NCI-H524 treated with DMSO at 0.1 percent for 48 hours (cell line): ENCODE data around the gene GNB1.
"Not testable (repeated sequence)": the region's sequence is repeated elsewhere in the genome, so short reads cannot be mapped to it uniquely, and the experiment has no call there.

ENCODE experiments used
- DNase-seq: peaks from one replicate; lab custom pipeline; 2025; lab: John Stamatoyannopoulos, UW

Gene GNB1

DNA sequence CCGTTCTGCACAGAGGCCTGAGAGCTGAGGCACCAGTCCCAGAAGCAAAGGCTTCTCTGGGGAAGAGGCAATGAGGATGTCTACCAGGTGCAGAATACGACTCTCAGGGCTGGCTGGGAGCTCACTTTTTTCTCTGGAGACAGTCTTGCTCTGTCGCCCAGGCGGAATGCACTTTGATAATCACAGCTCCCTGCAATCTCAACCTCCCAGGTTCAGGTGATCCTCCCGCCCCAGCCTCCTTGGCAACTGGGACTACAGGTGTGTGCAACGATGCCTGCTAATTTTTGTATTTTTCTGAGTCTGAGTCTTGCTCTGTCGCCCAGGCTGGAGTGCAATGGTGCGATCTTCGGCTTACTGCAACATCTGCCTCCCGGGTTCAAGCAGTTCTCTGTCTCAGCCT, 130.2 kb downstream of the GNB1 start:
- DNase-seq = no peak

GRCh38 chr1:1760345-1760650, 130.6 kb downstream of the GNB1 start:
- no peak for DNase-seq

DNA sequence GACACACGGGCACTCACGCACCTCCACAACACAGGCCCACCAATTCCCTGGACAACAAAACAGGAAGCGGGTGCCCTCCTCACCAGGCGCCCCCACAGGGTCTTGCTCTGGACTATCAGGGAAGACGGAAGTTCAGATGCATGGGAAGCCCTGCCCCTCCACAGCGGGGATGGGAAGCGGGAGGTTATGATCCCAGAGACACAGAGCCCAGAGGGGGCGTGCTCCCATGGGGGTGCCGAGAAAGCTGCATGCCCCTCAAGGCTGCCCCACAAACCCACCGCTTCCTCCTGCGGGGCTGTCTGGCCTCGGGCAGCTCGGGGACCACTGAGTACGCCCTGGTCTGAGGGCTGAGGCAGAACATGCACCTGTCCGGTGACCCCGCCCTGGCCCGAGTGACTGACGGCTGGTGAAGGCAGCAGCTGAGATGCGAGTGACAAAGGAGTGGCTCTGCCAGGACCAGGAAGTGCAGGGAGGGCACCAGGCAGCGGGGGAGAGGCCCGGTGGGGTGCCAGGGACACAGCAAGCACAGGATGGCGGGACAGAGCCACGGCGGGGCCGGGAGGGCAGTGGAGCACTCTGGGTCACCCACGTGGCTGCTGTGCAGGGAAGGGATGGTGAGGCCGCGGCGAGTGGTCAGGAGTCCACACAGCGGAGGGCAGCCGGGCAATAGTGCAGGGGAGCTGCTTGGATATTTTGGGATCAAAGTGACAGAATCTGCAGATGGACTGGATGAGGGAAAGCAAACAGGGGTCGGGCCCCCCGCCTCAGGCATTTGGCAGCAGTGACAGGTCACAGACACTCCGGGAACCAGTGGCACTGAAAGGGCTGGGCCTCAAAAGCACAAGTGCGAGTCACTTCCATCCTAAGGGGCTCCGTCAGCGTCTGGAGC, 131.2 kb downstream of the GNB1 start:
- DNase-seq = no peak

GRCh38 chr1:1758692-1759455, 132.0 kb downstream of the GNB1 start:
- DNase-seq = no peak

- no peak for DNase-seq
These were observed 132.7 kb downstream of the GNB1 start for GRCh38 chr1:1758059-1758621.

GRCh38 chr1:1757422-1758058, 133.3 kb downstream of the GNB1 start:
- no peak for DNase-seq

- DNase-seq = no peak
These were observed 134.0 kb downstream of the GNB1 start for GRCh38 chr1:1756661-1757421.

GRCh38 chr1:1755852-1756251, 135.0 kb downstream of the GNB1 start:
- no peak for DNase-seq

DNA sequence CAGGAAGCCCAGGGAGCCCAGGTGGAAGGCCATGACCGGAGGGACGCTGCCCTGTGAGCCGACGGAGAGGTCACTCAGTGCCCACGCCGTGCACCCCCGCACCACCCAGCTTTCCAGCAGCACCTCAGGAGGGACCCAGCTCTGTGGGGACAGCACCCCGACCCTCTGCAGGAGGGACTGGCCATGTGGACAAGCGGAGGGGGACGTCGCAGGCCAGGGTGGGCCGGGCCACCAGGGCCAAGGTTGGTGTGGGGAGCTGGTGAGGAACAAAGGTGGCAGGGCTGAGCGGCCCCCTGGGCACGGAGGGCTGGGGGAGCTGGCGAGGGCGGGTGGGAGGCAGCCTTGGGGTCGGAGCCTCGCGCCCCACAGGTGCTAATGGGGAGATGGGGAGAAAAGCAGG, 135.5 kb downstream of the GNB1 start:
- DNase-seq = no peak

DNA sequence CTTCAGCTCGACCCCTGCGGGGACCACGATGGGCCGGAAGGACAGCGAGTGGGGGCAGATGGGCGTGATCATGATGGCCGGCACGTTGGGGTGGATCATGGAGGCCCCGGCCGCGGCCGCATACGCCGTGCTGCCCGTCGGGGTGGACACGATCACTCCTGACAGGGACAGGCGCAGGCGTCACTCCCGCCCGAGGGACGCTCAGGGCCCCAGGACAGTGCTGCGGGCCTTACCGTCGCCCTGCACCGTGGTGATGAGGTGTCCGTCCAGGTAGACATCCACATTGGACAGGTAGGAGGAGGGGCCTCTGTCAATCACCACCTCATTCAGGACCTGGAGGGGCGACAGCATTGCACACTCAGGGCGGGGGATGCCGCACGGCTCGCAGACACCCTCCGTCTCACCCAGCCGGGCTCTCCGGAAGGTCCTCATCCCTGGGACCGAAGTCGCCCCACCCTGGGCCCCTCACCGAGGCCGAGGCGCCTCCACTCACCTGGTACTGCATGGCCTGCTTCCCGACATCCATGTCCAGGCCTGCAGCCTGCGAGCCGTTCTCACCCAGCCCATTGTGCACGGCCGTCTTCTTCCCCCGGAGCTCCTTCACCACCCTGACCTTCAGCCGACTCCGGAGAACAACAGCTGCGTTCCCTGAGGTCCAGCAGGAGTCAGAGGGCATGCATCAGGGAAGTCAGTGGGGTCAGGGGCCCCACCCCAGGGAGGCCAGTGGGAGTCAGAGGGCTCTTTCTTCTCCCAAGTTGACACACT, 136.7 kb downstream of the GNB1 start:
- DNase-seq = no peak

GRCh38 chr1:1753607-1754005, 137.3 kb downstream of the GNB1 start:
- DNase-seq = no peak

DNA sequence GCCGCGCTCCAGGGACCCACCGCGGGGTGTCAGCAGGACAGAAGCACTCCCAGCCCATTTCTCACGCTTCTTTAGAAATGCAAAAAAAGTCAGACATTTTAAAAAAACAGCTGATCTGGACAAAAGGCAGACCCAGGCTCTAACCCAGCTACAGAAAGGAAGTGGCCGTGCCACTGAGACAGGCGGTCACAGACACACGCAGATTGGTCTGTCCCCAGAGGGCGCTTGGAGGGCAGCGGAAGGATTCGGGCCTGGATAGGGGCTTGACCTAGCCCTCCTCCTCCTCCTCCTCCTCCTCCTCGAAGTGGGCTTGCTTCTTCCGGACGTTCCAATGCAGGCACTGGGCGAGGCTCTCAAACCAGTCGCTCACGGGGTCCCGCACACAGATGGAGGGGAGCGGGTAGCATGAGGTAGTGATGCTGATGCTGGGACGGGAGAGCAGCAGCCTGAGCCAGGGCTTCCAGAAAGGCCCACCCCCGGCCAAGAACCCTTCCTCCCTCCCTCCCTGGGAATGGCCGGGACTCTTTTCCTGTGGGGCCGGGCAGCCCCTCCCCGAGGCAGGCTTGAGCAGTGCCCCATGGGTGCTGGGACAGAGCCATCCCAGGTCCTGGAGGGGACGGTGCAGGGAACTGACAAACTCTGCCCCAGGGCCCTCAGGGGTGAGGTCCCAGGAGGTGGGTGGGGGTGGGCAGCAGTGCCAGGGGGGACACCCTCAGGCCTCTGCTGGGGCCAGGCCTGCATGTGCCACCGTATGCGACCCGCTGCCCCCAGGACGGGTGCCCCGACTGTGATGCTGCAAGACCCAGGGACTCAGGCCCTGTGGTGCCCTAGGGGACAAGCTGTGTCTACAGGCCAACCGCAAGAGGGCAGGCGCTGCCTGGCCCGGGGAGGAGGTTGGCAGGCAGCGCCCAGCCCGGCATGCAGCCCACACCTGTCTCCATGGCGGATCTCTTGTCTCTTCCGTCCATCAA, 138.0 kb downstream of the GNB1 start:
- no peak for DNase-seq

- DNase-seq = no peak
These were observed 138.7 kb downstream of the GNB1 start for GRCh38 chr1:1752190-1752589.

DNA sequence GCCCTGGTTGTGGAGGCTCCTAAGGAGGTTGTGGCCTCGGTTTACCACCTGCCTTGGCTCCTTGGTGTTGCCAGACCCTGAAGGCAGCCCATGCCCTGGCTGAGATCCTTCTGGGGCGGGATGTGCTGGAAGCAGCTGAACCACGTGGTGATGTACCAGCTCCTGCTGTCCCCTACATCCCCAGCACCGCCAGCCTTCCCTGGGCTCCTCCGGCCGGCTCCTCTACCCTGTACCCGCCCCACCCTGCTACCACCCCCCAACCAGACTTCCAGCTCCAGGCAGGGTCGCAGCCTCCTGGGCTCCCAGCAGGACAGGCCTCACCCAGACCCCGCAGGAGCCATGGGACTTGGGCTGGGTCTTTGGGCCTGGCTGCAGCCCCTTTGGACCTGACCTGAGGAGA, 140.9 kb downstream of the GNB1 start:
- not testable (repeated sequence) for DNase-seq

DNA sequence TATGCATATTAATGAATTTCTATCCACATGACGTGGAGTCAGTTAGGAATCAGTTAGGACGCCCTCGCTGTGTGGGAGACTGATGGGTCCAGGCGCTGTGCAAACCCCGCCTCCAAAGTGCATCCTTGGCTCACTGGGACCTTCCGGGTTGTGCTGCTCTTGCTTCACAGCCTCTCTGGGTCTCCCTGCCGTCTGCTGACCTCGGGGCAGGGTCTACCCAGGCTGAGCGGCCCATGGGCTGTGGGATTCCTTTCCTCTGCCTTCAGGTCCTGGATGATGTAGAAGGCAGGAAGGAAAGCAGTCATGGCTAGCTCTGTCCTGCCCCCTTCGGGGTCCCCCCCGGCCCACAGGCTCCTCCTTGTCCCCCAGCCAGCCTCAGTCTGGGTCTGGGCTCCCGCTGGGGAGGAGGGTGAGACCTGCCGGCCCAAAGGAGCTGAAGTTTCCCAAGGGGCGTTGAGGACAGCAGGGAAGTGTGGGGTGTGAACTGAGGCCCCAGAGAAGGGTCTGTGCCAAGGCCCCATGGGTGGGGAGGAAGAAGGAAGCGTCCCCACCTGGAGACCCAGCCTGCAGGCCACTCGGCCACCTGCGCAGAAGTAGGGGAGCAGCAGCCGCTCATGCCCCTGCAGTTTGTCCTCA, 142.1 kb downstream of the GNB1 start:
- DNase-seq = no peak

GRCh38 chr1:1746566-1746909, 144.3 kb downstream of the GNB1 start:
- not testable (repeated sequence) for DNase-seq

DNA sequence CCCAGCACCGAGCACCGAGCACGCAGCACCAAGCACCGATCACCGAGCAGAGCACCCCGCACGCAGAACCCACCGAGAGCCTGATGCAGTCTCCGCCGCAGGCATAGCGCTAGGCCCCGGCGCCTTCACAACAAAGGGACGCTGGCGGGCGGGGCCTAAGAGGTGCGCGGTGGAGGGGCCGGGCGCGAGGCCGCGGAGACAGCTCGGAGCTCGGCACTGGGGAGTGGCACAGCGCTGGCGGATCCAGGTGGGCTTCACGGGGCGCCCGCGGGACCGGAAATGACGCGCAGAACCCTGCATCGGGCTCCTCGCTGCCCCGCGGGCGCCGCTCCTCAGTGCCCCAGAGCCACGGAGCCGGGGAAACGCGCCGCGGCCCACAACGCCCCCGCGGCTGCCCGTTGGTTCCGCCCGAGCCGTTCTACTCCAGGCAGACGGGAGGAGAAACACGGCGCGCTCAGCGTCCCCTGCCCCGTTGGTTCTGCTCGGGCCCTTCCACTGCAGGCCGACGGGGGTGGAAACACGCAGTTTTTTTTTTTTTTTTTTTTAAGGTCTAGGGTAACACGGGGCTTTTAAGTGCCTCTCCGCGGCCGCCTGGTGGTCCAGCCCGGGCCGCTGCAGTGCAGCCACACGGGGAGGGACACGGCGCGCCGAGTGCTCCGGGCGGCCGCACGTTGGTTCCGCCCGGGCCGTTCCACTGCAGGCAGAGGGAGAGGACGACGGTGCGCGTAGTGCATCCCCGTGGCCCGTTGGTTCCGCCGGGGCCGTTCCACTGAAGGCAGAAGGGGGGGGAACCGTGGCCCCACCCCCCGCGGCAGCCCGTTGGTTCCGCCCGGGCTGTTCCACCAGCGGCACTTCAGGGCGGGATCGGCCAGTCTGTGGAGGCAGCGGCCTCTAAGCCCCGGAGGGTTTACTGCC, 145.0 kb downstream of the GNB1 start:
- not testable (repeated sequence) for DNase-seq

- DNase-seq = not testable (repeated sequence)
These were observed 148.4 kb downstream of the GNB1 start for GRCh38 chr1:1742529-1742928.
